Adrenal gland (tissue), 12 donors: ENCODE measurements around the gene MALRD1. TPM values are rescaled to one million over a fixed set of nuclear protein-coding genes. Genes with fewer than 3 reads are reported as not detected.

ENCODE experiments used
- DNase-seq, 7 donors: peaks; one replicate each; pipeline ENCODE4 v3.0.0-alpha.2; 2019 to 2020
- H3K27ac ChIP-seq, 5 donors: fragments of 200-600 bp; sonication (generic) in 4 of 5; 1 replicate in 3 of 5; 2 replicates in 2 of 5; pipeline versions ENCODE4 v1.5.1 to v1.8.0; 2016 to 2020; ENCODE audit warnings: mild to moderate bottlenecking in 1 of 5
- H3K27me3 ChIP-seq: fragments of 200-600 bp; 2 replicates; pipeline ENCODE4 v1.8.0; 2021
- H3K36me3 ChIP-seq, 2 donors: fragments of 200-600 bp; replicated peaks in 1 of 2; 1 replicate in 1 of 2; 2 replicates in 1 of 2; pipeline versions ENCODE4 v1.5.1 to v1.8.0; 2018 to 2022
- H3K4me1 ChIP-seq, 2 donors: fragments of 200-600 bp; replicated peaks in 1 of 2; 1 replicate in 1 of 2; 2 replicates in 1 of 2; pipeline versions ENCODE4 v1.5.1 to v1.8.0; 2018 to 2021
- H3K4me3 ChIP-seq, 4 donors: fragments of 200-600 bp; sonication (generic) in 3 of 4; one replicate each; pipeline ENCODE4 v1.5.1; 2016 to 2018
- H3K9me3 ChIP-seq, 3 donors: fragments of 200-600 bp; sonication (generic) in 1 of 3; replicated peaks in 1 of 3; 1 replicate in 2 of 3; 2 replicates in 1 of 3; pipeline versions ENCODE4 v1.5.1 to v1.8.0; 2016 to 2021
- CTCF ChIP-seq, 6 experiments: fragments of 450-650 bp in 4 of 6; fragments of 200-600 bp in 2 of 6; sonication (generic) in 1 of 6; IDR thresholded peaks; 1 replicate in 5 of 6; 2 replicates in 1 of 6; pipeline versions ENCODE4 v1.5.1 to v1.8.0; 2016 to 2021; ENCODE audit warnings: antibody characterized with exemption in 6 of 6, mild to moderate bottlenecking in 2 of 6, moderate library complexity in 1 of 6
- POLR2A ChIP-seq, 2 donors: fragments of 450-650 bp; IDR thresholded peaks; one replicate each; pipeline ENCODE4 v1.6.1; 2017; ENCODE audit warnings: antibody characterized with exemption in 2 of 2, mild to moderate bottlenecking in 2 of 2, moderate library complexity in 1 of 2
- WGBS, 4 donors: extraction: QIAGEN DNeasy Blood & Tissue Kit in 2 of 4; methylation state at CpG; one replicate each; pipeline versions ENCODE4 v1.1.5 to v1.1.7; 2013 to 2017; 5-methylcytosine and 5-hydroxymethylcytosine counted together
- intact Hi-C, 2 donors: fragments of 100-400 bp; cut with DNase I; formaldehyde crosslinking; loops; one replicate each; pipeline versions ENCODE4 v1.14.1 to v1.15.0; 2022 to 2023
- polyA plus RNA-seq, 3 donors: library from polyadenylated mRNA; stranded (reverse); fragments of 200-250 nt in 2 of 3; fragments of 350-450 nt in 1 of 3; fragmentation: Illumina TruSeq in 1 of 3; extraction: RNeasy Lipid Tissue Mini Kit (QIAGEN cat#74804) in 1 of 3; gene quantifications; one replicate each; pipeline ENCODE4 v1.2.3, GENCODE V29; 2013 to 2014
- total RNA-seq, 9 donors: library from RNA; depleted of rRNA in 4 of 9; stranded (reverse); fragments of >200 nt in 4 of 9; fragments of 120-200 nt in 1 of 9; fragmentation: NEBNext Ultra II Directional in 1 of 9; extraction: Animal tissue kit (Norgen Biotek cat#: 25700) in 1 of 9; gene quantifications; one replicate each; pipeline versions ENCODE4 v1.1.0 to v1.2.4, GENCODE V29; 2013 to 2023
- donor health status: healthy with polysubstance abuse.
- donor health status: Bipolar disorder and iron deficiency.
- donor health status: DM: yes; HTN: yes; CAD: no.
- donor health status: DM: no; HTN: no; CAD: no.
- donor health status: DM: no; HTN: no; CAD: no.
- donor health status: DM: yes; HTN: yes; CAD: no.

Gene MALRD1
- total and polyA plus RNA-seq, 12 donors: 0.48 to 6.2 (median 1.9) TPM

- Histone ChIP-seq H3K9me3 (no peaks in the 10 kb centered on the region), H3K4me3 (no peak overlapping the region), H3K27me3 (no peaks in the 10 kb centered on the region), H3K4me1 (no peaks in the 10 kb centered on the region), H3K27ac (no peak overlapping the region), H3K36me3 (no peaks in the 10 kb centered on the region)
- intact Hi-C loops: no loop called here
- DNase-seq: no peak
- TF ChIP-seq POLR2A (IDR thresholded peaks at IDR 0.05): no peak
- TF ChIP-seq CTCF (IDR thresholded peaks at IDR 0.05): peak in 2 of 6 experiments; percentile 7 to 16
These were observed 572.2 kb downstream of the MALRD1 start for GRCh38 chr10:19620811-19621210.

GRCh38 chr10:19623321-19623720 is 574.7 kb downstream of the MALRD1 start:
- TF ChIP-seq POLR2A (IDR thresholded peaks at IDR 0.05) (no peak), CTCF (IDR thresholded peaks at IDR 0.05) (no peak)
- Histone ChIP-seq H3K27me3 (no peaks in the 10 kb centered on the region), H3K36me3 (no peaks in the 10 kb centered on the region), H3K27ac (no peak overlapping the region), H3K4me1 (no peaks in the 10 kb centered on the region), H3K9me3 (no peaks in the 10 kb centered on the region), H3K4me3 (no peak overlapping the region)
- intact Hi-C loops: no loop called here
- no peak for DNase-seq

DNA sequence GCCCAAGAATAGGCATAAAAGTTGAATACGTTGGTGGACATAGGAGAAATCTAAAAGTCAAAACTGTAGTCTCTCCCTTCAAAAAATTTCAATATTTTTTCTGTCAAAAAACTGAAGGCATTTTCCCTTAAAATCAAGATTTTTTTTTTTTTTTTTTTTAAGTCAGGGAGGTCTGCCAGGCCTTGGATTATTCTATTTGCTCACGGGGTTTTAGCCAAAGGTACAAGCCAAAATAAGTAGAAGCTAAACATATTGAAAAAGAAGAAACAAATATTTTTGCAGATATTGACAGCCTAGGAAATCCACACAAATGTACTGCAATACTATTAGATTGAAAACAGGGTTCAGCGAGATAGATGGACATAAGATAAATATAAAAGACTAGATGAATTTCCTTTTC is 577.6 kb downstream of the MALRD1 start:
- intact Hi-C loops: no loop called here
- no peak for TF ChIP-seq CTCF (IDR thresholded peaks at IDR 0.05)
- TF ChIP-seq POLR2A (IDR thresholded peaks at IDR 0.05): no peak

DNA sequence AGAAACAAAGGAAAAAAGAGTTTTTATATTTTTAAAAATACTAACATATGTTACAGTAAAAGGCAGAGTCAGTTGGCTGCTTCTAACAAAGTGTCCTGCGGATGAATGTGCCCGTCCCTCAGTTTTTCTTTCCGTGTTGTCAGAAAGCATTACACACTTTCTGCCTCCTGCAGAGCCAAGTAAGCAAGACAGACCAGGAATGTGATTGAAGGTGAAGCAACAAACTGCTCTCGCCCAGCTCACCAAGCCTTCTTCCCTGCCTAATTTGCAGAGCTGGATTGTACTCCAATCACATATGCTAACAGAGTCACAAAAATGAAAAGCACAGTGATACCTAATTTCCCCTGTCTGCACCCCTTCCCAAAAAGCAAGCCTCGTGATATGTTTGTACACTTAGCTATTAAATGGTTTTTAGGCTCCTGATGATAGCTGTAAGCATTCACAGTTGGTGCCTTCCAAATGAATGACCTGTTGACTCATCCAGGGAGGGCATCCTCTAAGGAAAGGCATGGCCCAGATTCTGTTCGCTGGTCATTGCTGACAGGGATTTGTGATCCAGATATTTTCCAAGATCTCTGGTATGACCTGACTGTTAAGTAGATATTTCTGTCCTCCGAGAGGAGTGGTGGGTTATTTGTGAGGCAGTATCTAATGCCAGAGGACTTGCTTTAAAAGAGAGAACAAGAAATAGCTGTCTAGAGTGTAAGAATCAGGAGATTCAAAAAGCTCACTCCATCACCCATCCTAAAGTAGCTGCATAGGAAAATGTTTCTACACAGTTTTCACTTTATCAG is 580.4 kb downstream of the MALRD1 start:
- no peak overlapping the region for H3K4me3 ChIP-seq
- no peak for DNase-seq
- no peak for TF ChIP-seq CTCF (IDR thresholded peaks at IDR 0.05)
- no peak for TF ChIP-seq POLR2A (IDR thresholded peaks at IDR 0.05)
- peak overlapping the region in 1 of 5 donors; percentile 20 for H3K27ac ChIP-seq
- no peaks in the 10 kb centered on the region for H3K36me3 ChIP-seq
- no peaks in the 10 kb centered on the region for H3K4me1 ChIP-seq
- WGBS, 4 donors: 65 to 77% (median 75%) methylated on average over 7 of the region's 7 CpGs
- H3K9me3 ChIP-seq: no peaks in the 10 kb centered on the region
- intact Hi-C loops: no loop called here
- no peaks in the 10 kb centered on the region for H3K27me3 ChIP-seq

More for the DNA sequence above, 577.6 kb downstream of the MALRD1 start:
- Histone ChIP-seq H3K4me1 (no peaks in the 10 kb centered on the region), H3K4me3 (no peak overlapping the region), H3K27ac (no peak overlapping the region), H3K27me3 (no peaks in the 10 kb centered on the region), H3K36me3 (no peaks in the 10 kb centered on the region), H3K9me3 (no peaks in the 10 kb centered on the region)
- 87 to 99% (median 90%) methylated on average over 3 of the region's 3 CpGs for WGBS, 4 donors
- no peak for DNase-seq
